HG03571 (cell line): ENCODE measurements around the gene TDRD9.

ENCODE experiments used
- ATAC-seq: cut with Tn5 transposase; IDR thresholded peaks from one replicate; pipeline ENCODE4 v1.9.1; 2021; ENCODE audit not compliant: unreplicated experiment

TDRD9 gene

DNA sequence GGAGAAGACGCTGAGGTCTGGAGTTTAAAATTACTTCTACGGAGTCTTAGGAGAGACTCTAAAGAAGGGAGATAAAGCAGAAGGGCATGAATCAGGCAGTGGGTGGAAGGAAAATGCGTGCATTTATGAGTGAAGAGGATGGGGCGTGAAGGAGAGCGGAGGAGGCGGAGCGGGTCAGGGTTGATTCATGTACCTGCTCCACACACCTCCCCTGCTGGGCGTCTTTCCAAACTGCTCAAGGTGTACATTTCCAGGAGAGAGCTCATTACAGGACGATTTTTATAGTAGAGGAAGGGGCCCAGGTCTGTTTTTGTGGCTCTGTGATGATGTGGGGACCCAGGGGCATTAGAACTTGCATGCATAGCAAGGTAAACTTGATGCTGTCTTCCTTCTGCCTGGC, 92.2 kb downstream of the TDRD9 start:
- ATAC-seq = no peak

DNA sequence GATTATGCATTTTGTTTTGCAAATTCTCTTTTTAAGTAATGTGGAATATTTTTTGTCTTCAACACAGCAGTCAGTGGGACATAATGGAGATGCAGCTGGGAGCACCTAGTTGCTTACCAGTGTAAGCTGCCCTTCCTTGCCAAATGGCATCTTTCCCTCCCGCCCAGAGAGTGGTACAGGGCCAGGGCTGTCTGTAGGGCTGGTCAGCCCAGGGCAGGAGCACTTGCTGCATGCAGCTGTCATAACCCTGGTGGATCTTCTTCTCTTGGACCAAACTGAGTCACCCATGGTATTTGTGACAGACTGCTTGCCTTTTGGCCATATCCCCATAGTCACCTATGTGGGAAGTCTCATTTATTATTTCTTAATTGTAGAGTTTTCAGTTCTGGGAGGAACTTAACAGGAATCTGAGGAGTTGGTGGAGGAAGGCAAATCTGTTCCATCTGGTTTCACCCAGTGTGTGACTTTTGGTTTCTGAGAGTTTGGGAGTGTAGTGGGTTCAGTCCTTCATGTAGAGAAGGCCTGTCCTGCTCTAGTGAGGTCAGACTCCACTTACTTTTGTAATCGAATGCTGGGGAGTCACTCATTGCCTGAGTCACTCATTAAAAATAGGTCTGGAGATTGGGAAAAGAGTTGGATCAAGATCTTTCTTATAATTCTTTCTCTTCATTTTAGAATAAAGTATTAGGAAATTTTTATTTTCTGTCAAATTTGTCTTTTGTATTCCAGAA, 95.2 kb downstream of the TDRD9 start:
- ATAC-seq = no peak

DNA sequence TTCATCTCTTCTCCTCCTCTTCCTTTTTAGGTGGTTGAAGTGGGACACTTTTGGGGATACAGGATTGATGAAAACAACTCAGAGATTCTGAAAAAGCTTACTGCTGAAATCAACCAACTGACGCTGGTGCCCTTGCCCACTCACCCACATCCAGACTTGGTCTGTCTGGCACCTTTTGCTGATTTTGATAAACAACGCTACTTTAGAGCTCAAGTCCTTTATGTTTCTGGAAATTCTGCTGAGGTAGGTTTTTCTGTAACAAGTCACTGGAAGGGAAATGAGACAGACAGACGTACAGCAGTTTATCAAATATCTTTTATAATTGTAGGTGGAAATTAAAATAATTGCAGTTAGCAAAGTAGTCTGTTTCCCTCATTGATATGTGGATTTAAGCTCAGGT, 97.3 kb downstream of the TDRD9 start:
- ATAC-seq = no peak

GRCh38 chr14:104026024-104026423, 97.8 kb downstream of the TDRD9 start:
- ATAC-seq = no peak

- no peak for ATAC-seq
These were observed 102.7 kb downstream of the TDRD9 start for GRCh38 chr14:104030958-104031357.

DNA sequence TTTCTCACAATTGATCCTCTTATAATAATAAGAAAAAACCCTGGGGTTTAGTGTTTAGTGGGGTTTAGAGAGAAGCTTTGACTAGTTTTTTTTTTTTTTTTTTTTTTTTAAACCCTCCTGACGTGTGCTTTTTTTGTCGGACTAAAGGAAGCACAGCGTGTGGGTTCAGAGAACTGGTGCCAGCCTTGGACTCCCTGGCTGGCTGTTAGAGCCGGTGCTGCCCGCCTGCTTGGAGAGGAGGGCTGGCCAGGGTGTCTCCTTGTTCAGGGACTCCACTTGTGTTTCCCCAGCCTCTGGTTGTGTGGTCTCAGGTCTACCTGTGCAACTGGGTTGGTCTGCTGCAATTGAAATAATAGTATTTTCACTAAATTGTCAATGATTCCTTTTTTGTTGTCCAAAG, 103.1 kb downstream of the TDRD9 start:
- ATAC-seq = no peak

DNA sequence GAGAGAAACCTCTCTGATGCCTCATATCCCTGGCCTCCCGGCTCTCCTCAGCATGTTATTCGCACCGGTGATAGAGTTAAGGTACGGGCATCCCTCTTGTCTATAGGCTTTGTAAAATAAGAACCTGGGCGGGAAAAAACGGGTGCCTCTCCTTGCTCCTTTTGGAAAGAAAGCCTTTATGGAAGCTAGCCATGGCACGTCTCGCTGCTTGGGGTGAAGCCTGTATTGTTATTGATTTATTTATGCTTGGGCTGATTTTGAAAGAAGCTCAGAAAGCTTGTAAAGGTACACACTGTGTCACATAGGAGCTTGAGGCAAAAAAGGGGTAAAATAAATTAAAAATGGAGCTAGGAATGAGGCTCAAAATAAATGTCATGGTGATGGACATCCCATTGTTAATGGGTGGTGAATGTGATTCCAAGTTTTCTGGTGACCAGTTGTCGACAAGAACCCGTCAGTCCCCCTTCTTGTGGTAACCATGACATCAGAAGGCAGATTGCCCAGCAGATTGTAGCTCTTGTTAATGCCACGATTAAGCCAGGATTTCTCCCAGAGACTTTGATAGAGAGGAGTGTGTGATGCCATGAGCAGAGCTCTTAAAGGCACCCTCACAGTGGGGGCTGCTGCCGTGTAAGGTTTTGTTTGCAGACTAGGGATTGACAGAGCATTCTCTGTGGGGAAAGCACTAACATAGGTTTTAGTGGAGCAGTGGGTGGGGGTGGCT, 106.9 kb downstream of the TDRD9 start:
- ATAC-seq = no peak

DNA sequence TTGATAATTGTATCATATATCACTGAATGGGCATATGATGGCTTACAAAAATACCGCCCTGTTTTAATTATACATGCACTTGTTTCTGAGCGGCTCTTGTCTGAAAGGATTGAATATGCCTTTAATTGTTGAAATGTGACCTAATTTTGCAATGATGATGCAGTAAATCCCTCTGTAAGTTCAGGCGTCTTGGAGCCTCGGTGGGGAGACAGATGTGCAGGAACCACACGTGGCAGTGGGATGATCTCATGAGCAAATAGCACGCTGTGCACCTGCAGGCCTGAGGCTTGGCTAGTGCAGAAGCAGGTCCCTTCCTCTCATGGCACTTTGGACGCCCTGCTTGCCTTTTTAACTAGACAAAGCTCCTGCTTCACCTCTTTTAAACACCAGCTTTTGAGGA, 108.0 kb downstream of the TDRD9 start:
- no peak for ATAC-seq

GRCh38 chr14:104037074-104037473, 108.8 kb downstream of the TDRD9 start:
- ATAC-seq = no peak

DNA sequence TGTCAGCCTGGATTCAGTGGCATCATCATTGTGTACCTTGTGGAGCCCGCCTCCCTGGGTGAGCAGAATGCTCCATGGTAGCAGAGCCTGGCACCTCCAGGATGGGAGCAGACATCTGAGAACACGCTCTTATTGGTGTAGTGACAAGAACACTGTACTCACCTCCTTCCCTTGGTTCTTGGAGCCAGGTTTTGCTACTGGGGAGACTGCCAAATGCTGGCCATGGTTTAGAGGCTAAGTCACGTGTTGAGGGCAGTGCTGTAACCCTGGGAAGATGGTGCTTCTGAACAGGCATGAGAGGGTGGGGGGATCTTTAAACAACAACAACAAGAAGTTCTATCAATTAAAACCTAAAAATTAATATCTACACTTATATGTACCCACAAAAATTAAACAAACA, 109.6 kb downstream of the TDRD9 start:
- ATAC-seq = no peak

GRCh38 chr14:104039214-104039613, 111.0 kb downstream of the TDRD9 start:
- ATAC-seq = no peak

DNA sequence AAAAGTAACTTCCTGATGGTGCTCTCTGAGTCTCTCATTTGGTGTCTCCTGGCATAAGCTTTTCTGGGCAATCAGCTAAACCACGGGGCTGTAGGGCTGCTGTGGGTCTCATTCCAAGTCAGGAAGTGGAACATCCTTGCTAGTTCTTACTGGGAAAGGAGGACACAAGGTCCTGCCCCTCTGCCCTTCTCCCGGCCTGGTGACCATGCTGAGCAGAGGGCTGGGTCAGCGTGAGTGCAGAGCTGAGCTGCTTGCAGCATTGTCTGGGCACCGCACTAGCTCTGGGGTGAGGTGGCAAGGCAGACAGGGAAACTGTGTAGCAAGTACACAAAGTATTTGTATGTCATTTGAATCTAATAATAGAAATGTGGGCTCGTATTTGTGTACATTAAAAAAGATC, 112.3 kb downstream of the TDRD9 start:
- no peak for ATAC-seq

DNA sequence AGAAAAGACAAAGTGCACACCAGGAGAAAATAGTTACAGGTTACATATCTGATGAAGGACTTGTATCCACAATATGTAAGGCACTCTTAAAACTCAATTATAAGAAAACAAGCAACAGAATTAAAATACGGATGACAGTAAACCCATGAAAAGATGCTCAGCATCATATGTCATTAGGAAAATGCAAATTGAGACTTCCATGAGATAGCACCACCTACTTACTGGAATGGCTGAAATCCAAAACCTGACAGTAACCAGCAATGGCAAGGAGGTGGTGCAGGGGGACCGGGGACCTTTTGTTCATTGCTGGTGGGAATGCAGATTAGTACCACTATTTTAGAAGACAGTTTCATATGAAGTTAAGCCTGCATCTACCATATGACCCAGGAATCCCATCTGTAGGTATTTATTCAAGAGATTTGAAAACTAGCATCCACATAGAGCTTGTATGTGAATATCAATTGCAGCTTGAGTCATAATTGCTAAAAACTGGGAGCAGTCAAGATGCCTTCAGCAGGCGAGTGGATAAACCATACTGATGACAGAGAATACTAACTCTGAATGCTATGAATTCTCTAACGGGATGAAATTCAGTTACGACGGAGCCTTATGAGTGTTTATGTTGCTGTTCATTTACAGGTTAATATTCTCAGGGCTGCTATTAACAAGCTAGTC, 113.3 kb downstream of the TDRD9 start:
- no peak for ATAC-seq

GRCh38 chr14:104044016-104044415, 115.8 kb downstream of the TDRD9 start:
- no peak for ATAC-seq

GRCh38 chr14:104047761-104048160, 119.5 kb downstream of the TDRD9 start:
- no peak for ATAC-seq

- ATAC-seq = no peak
These were observed 120.7 kb downstream of the TDRD9 start for GRCh38 chr14:104048758-104049507.

- no peak for ATAC-seq
These were observed 121.5 kb downstream of the TDRD9 start for GRCh38 chr14:104049576-104050240.

DNA sequence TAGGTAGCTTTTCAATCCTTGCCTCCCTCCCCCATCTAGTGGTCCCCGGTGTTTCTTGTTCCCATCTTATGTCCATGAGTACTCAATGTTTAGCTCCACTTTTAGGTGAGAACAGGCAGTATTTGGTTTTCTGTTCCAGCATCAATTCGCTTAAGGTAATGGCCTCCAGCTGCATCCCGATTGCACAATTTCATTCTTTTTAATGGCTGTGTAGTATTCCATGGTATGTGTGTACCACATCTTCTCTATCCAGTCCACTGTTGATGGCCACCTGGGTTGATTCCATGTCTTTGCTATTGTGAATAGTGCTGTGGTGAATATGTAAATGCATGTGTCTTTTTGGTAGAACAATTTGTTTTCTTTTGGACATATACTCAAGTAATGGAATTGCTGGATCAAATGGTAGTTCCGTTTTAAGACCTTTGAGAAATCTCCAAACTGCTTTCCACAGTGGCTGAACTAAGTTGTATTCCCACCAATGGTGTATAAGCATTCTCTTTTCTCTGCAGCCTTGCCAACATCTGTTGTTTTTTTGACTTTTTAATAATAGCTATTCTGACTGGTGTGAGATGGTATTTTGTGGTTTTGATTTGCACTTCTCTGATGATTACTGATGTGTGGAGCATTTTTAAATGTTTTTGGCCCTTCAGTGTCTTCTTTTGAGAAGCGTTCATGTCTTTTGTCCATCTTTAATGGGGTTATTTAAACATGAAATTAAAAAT, 123.0 kb downstream of the TDRD9 start:
- ATAC-seq = no peak

- no peak for ATAC-seq
These were observed 126.1 kb downstream of the TDRD9 start for GRCh38 chr14:104054222-104054905.

DNA sequence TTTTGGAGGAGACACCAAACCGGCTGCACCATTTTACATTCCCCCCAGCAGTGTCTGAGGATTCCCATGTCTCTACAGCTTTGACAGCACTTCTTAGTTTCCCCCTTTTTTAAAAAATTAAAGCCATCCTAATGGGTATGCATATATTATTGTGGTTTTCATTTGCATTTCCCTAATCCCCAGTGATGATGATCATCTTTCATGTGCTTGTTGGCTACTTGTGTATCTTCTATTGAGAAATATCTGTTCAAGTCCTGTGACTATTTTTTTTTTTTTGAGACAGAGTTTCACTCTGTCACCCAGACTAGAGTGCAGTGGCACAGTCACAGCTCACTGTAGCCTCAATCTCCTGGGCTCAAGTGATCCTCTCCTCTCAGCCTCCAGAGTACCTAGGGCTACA, 134.0 kb downstream of the TDRD9 start:
- no peak for ATAC-seq
